ENCODE results near the gene SEC24D.
"Not testable (repeated sequence)": the region's sequence is repeated elsewhere in the genome, so short reads cannot be mapped to it uniquely, and the experiment has no call there.

SEC24D gene

DNA sequence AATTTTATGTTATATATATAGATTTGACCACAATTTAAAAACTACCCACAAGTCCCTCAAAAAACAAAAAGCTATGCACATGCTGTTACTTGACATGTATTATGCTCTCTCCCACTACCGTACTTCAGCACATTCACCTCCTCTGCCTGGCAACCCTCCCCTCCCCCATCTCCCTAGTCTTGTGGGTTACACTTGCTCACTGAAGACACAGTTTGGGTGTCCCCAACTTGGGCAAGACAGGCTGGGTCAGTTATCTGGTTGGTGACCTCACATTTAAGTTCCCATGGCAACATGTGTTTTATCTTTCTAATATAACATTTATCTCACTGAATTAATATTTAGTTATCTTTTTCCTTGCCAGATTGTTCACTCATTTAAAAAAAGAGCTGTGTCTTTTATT, 32.7 kb downstream of the SEC24D start:
- no peak for DNase-seq

DNA sequence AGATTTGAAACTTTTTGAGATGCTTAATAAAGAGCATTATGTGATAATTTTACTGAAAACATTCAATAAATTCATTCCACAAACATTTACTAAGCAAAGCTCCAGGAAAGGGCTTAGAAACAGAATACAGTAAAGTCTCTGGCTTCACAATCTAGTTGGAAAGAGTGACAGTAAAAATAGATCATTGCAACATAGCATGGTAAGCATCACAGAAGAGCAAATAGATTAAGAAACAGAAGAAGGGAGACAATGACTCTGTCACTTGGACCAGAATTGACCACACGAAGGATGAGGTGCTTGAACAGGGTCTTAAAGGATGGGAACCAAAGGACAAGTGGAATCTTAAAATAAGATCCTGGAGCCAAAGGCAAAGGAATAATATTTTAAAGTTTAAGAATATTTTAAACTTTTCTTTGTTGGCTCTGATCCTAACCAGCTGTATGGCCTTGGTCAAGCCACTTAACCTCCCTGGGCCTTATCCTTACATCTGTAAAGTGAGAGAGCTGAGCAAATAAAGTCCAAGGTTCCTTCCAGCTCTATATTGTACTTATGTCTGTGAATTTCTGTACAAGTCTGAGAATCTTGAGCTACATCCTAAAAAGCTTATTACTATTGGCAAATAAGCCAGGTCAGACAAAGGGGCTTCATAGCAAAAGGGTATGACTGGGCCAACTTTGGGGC, 33.9 kb downstream of the SEC24D start:
- no peak for DNase-seq

DNA sequence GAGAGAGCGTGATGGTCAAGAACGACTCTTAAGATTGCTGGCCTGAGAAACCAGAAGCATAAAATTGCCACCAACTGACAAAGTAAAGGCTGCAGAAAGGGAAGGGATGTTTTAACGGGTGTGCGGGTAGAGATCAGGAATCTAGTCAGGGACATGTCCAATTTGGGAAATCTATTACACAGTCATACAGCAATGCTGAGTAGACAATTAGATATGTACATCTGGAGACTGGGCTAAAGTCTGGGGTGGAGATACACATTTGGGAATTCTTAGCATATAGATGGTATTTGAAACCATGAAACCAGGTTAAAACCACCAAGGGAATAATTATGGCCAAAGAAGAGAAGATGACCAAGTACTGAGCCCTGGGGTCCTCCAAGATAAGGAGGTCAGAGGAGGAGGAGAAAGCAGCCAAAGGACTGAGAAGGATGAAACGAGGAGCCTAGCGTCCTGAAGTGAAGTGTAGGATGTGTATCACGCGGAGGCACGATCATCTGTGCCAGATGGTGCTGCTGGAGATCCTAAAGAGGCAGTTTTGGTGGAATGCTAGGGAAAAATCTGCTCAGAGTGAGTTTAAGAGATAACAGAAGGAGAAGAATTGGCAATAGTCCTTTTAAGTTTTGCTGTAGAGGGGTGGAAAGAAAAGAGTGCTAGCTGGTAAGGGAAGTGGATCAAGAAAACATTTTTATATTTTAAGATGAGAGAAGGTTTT, 36.5 kb downstream of the SEC24D start:
- no peak for DNase-seq

DNA sequence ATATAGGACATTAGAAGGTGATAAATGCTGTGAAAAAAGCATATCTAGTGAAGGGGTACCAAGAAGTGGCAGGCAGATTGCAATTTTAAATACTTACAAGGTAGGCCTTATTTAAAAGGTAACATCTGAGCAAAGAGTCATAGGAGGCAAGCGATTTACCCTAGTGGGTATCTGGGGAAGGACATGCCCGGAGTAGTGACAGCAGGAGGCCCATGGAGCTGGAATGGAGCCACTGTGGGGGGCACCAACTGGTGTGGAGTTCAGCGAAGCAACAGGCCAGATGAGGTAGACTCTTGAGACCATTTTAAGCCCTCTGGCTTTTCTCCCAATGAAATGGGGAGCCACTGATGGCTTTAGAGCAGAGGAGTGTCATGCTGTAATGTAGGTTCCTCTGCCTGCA, 37.3 kb downstream of the SEC24D start:
- no peak for DNase-seq

DNA sequence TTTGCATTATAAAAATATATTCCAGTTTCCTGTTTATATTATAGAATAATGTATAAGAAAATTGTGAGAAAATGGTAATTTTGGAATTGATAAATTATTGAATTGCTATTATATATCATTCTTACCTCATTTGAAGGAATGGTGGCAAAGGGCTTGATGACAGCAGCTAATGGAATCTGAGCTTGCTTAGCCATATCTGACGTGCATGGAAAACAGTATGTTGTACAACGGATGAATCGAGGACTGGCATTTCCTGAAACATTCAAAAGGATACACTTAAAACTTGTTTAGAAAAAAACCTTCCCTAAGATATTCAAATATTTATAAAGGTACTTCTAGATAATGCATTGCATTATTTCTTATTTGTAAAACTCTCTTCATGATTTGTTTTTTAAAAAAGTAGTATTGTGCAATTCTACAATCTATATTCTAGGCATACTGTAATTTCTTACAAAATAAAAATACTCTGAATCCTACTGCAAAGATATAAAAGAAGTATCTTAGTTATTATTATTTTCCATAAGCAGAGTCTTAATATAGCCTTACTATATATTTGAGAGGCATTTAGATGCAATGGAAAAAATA, 38.3 kb downstream of the SEC24D start:
- DNase-seq, result no peak

DNA sequence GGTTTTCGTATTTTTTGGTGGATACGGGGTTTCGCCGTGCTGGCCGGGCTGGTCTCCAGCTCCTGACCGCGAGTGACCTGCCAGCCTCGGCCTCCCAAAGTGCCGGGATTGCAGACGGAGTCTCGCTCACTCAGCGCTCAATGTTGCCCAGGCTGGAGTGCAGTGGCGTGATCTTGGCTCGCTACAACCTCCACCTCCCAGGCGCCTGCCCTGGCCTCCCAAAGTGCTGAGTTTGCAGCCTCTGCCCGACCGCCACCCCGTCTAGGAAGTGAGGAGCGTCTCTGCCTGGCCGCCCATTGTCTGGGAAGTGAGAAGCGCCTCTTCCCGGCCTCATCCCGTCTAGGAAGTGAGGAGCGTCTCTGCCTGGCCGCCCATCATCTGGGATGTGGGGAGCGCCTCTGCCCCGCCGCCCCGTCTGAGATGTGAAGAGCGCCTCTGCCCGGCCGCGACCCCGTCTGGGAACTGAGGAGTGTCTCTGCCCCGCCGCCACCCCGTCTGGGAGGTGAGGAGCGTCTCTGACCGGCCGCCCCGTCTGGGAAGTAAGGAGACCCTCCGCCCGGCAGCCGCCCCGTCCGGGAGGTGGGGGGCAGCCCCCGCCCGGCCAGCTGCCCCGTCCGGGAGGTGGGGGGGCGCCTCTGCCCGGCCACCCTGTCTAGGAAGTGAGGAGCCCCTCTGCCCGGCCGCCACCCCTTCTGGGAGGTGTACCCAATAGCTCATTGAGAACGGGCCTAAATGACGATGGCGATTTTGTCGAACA, 44.1 kb downstream of the SEC24D start:
- DNase-seq, result not testable (repeated sequence)

DNA sequence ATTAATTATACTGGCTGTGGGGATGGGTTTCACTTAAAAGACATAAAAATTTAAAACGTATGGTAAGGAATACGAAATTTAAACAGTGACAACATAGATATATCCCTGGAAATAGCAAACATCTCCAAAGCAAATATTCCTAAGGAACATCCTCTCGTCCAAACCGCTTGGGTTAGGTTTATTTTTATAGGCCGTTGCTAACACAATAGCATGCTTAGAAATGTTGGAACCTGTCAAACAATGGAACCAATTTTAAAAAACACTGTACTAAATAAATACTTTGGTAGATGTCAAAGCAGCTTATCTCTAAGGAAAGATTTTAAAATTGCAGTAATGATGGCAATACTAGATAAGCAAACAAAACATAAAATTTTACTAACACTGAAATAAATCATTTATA, 45.4 kb downstream of the SEC24D start:
- no peak for DNase-seq

DNA sequence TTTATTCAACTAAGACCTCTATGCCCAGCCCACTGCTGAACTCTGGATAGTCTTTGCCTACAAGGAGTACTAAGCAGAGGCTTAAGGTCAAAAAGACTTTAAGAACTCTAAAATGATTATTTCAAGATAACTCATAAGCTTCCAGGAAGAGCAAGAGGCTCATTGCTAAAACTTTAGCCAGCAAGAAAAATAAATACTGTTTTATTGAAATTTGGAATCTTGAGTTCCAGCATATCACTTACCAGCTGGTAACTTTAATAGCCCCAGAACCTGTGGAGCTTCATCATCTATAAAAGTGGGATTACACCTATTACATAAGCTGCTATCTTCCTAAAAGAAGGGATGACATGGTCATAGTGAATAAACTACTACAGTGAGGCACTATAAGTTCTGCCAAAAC, 47.0 kb downstream of the SEC24D start:
- no peak for DNase-seq

DNA sequence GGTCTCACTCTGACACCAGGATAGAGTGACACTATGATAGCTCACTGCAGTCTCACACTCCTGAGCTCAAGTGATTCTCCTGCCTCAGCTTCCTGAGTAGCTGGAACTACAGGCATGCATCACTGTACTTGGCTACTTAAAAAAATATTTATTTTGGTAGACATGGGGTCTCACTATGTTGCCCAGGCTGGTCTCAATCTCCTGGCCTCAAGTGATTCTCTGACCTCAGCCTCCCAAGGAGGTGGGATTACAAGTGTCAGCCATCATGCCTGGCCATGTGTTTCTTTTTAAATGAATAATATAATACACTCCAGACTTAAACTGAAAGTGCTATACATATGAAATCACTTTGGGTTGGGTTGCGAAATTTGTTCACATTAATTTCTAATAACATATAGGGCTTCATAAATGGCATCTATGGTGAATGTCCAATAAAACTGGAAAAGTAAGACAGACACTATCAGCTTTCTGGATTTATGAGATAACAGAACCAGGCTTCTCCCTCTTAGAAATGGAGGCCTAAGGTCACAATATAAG, 48.0 kb downstream of the SEC24D start:
- no peak for DNase-seq

DNA sequence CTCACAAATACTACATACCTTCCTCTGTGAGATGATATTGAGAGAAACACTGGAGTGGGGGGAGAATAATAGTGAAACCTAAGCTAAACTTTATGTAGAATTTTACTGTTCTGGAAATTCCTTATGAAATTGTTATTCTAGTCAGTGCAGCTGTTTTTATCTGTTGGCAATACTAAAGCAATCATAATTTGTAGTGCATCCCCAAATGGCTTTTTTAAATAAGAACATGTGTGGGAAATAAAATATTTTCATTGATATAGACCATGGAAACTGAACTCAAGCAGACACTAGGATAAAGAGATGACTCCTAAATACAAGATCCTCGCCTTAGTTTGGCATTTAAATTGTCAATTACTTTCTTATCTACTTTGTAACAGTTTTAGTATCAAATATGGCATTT, 51.1 kb downstream of the SEC24D start:
- DNase-seq, result no peak

DNA sequence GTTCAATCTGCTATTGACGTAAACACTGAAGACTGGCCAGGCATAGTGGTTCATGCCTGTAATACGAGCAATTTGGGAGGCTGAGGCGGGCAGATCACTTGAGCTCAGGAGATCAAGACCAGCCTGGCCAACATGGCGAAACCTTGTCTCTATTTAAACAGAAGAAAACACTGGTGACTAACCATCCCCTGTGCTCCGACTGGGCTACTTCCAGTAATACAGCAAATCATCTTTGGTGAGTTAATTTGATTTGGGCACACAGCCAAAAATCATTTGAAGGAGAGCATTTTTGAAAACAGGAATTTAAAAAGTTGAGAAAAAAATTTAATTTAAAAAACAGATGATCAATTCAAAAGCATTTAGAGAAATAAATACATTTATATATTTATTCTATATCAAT, 52.0 kb downstream of the SEC24D start:
- DNase-seq, result no peak

DNA sequence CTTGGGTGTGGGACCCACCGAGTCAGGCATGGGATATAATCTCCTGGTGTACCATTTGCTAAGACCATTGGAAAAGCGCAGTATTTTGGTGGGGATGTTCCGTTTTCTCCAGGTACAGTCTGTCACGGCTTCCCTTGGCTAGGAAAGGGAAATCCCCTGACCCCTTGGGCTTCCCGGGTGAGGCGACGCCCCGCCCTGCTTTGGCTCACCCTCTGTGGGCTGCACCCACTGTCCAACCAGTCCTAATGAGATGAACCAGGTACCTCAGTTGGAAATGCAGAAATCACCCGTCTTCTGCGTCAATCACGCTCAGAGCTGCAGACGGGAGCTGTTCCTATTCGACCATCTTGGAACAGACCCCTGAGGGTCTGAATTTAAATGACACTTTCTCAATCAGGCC, 53.0 kb downstream of the SEC24D start:
- not testable (repeated sequence) for DNase-seq

DNA sequence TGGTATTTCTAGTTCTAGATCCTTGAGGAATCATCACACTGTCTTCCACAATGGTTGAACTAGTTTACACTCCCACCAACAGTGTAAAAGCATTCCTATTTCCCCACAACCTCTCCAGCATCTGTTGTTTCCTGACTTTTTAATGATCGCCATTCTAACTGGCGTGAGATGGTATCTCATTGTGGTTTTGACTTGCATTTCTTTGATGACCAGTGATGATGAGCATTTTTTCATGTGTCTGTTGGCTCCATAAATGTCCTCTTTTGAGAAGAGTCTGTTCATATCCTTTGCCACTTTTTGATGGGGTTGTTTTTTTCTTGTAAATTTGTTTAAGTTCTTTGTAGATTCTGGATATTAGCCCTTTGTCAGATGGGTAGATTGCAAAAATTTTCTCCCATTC, 58.3 kb downstream of the SEC24D start:
- DNase-seq, result not testable (repeated sequence)

DNA sequence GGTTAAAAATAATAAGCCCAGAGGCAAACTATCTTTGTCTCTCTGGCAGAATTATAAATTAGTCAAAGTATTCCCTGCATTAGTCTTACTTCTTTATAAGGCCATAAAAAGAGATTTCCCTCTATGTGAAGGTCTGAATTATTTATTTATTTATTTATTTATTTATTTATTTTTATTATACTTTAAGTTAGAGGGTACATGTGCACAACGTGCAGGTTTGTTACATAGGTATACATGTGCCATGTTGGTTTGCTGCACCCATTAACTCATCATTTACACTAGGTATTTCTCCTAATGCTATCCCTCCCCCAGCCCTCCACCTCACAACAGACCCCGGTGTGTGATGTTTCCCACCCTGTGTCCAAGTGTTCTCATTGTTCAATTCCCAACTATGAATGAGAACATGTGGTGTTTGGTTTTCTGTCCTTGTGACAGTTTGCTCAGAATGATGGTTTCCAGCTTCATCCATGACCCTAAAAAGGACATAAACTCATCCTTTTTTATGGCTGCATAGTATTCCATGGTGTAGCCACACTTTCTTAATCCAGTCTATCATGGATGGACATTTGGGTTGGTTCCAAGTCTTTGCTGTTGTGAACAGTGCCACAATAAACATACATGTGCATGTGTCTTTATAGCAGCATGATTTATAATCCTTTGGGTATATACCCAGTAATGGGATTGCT, 58.8 kb downstream of the SEC24D start:
- DNase-seq, result not testable (repeated sequence)

DNA sequence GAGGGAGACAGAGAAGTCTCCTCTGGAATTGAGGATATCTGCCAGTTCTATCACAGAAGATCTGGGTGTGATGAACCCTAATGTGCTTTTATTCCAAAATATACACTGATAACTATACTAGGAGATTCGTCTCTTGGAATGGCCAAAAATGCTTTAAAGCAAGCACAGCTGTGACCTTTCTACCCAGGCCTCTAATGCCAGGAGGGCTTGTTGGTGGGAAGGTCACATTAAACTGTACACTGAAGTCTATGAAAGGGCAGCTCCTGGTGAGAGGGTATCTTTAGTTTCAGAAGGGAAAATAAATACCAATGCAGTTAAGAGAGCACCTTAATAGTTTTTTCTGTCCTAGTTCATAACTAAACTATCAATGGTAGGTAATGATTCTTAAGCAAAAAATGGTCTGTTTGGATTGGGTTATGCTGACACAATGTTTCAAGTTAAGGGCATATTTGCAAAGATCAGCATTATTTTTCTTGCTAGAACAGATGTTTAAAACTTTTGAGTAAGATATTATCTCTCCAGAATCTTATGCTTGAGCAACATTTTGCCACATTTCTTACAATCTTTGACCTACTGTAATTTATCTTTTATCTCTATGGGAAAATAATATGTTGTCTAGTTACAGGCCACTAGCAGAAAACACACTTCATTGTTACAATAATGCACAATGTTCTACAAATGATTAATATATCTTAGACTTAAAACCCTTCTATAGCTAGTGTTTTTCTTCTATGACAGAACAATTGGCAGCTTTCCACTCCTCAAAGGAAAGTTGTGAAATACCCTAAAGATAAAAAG, 59.6 kb downstream of the SEC24D start:
- DNase-seq, result no peak

DNA sequence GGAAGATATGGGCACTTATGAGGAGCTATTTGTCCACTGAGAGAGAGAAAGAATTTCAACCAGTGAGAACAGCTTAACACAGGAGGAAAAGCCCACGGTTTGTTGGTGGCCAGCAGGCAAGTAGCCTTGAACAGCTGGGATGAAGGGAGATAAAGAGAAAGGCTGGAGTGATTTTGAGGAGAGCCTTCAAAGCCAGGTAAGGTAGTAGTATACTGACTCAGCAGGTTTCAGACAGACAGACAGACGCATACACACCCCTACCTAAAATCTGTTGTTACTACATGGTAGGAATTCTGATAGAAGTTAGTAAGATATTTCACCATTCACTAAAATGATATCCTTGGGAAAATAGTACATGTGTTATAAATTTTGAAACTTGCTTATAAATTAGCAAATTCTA, 60.5 kb downstream of the SEC24D start:
- DNase-seq, result no peak

DNA sequence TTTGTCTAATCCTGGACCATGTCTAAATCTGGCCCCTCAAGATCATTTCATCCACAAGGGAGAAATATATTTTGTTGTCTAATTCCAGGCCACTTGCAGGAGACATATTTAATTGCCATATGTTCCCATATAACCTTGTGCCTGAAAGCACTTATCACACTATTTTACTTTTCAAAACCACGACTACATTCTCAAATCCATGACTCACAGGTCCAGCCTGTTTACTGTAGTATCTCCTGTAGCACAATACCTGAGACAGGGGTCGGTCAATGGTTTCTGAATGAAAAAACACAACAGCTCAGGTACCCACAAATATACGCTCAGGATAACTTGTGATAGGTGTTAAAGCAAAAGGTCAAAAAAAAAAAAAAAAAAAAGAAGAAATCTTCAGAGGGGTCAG, 60.9 kb downstream of the SEC24D start:
- no peak for DNase-seq

DNA sequence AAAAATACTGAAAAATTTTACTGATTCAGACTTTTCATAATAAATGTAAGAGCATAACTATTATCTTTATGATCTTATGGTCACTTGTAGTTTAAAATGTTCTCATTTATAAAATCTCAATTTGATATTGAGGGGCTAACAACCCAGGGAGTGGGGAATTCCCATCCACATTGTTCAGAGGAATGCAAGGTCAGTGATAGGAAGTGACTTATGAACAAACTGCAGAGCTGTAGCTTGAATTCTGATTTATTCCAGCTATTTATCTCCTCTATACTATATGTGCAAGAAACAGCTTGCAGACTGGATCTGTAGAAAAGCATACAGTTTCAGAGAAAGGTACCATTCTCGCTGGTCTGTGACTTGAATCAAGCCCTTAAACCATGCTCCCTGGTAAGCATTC, 61.6 kb downstream of the SEC24D start:
- no peak for DNase-seq

DNA sequence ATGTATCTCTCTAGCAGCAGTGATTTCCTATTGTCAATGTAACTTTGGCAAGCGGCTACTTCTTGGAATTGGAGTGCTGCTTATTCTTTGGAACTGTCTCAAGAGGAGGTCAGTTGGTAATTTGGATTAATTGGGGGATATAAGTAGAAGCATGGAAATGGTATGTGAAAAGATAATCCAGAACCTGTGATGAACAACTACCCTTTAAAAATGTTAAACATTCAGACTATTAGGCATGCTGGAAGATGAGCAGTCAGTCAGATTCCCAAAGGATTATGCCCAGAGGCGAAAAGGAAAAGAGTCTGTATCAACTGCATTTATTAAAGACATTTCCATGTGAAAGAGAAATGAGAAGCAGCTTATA, 62.5 kb downstream of the SEC24D start:
- no peak for DNase-seq

DNA sequence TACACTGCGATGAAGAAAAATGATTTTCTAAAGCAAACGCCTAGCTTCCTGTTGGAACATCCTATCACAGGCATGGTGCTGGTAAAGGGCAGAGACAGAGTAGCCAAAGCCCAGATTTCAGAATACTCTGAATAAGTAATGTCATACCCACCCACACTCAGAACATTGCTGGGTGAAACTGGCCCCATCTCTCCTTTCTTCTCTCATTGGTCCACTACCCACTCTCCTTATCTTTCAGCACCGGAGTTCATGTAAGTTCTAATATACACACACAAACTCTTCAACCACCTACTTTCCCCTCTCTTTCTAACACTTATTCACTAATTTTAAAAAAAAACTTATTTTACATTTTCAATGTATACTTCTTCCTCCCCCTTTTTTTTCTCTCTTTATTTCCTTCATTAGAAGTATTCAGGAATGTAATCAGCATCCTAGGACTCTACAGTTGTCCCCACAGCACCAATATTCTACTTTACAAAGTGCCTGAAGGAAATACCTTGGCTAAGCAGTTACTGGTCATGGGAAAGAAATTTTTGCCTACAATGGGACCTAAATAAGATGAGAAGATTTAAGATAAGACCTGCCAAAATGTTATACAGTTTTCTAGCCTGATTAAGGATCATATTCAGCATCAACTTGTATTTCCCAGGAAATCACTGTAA, 63.0 kb downstream of the SEC24D start:
- DNase-seq, result no peak

DNA sequence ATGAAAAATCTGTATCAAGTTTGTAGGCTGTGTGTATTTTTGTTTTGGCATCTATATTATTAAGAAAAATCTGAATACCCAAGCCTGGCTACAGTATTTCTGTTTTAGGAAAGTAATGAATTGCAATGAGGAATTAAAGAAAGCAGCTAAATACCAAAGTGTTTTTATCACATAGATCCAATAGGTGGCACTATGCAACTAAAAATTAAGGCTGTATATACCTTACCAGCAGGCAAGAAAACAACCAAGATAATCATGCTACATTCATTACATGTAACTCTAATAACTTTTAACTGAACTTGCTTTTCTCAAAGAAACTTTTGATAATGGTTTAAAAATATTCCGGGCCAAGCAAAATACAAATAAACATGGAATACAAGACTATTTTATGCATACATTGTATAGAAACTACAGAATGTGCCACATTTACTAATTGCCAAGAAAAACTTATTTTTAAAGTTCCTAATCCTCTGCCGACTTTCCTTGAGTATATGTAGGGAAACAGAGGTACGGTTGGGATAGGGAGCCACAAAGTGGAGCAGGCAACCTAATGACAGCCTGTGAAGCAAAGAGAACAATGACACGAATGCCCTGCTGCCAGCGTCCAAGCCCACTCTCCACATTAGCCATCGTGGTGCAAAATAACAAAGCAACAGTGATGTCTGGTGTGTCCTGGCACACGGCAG, 63.7 kb downstream of the SEC24D start:
- DNase-seq, result no peak
